ENCODE results near the gene SYCN. TPM values are rescaled to one million over a fixed set of nuclear protein-coding genes. Genes with fewer than 3 reads are reported as not detected.
"Not testable (repeated sequence)": the region's sequence is repeated elsewhere in the genome, so short reads cannot be mapped to it uniquely, and the experiment has no call there.

Gene SYCN
- total RNA-seq, result not detected in 2 replicates

GRCh38 chr19:39203372-39204341 lies at the start of gene SYCN:
TSS of gene SYCN (minus strand) at chr19:39204263. CDS start at chr19:39204254, 9 bp downstream.
- H3K4me1 Mint-ChIP-seq (ENCODE audit: low read depth), result no peaks in the 10 kb centered on the region
- peaks cover 31% of the 10 kb centered on the region for H3K27me3 Mint-ChIP-seq (ENCODE audit: insufficient read depth)
- no peak for DNase-seq (ENCODE audit: low spot score)
- intact Hi-C loops (cut with micrococcal nuclease), result no loop called here
- no peak within 1 kb of the TSS for H3K27ac Mint-ChIP-seq
- no peaks in the 10 kb centered on the region for H3K36me3 Mint-ChIP-seq (ENCODE audit: low read depth)
- no peak within 1 kb of the TSS for H3K4me3 Mint-ChIP-seq
- H3K9me3 Mint-ChIP-seq, result no peaks in the 10 kb centered on the region

GRCh38 chr19:39253374-39254149 lies 49.5 kb upstream of the SYCN start:
- Mint-ChIP-seq H3K4me3 (no peak overlapping the region), H3K9me3 (no peaks in the 10 kb centered on the region), H3K27ac (no peak overlapping the region), H3K36me3 (ENCODE audit: low read depth) (no peaks in the 10 kb centered on the region), H3K27me3 (ENCODE audit: insufficient read depth) (peaks cover 17% of the 10 kb centered on the region), H3K4me1 (ENCODE audit: low read depth) (no peaks in the 10 kb centered on the region)
- intact Hi-C loops (cut with micrococcal nuclease), result no loop called here
- no peak for DNase-seq (ENCODE audit: low spot score)

GRCh38 chr19:39252458-39252857 lies 48.4 kb upstream of the SYCN start:
- Mint-ChIP-seq H3K36me3 (ENCODE audit: low read depth) (no peaks in the 10 kb centered on the region), H3K27me3 (ENCODE audit: insufficient read depth) (peaks cover 17% of the 10 kb centered on the region), H3K27ac (no peak overlapping the region), H3K4me1 (ENCODE audit: low read depth) (no peaks in the 10 kb centered on the region), H3K4me3 (no peak overlapping the region), H3K9me3 (no peaks in the 10 kb centered on the region)
- intact Hi-C loops (cut with micrococcal nuclease), result no loop called here
- no peak for DNase-seq (ENCODE audit: low spot score)

GRCh38 chr19:39251846-39252245 lies 47.8 kb upstream of the SYCN start:
- Mint-ChIP-seq H3K36me3 (ENCODE audit: low read depth) (no peaks in the 10 kb centered on the region), H3K27ac (no peak overlapping the region), H3K27me3 (ENCODE audit: insufficient read depth) (peaks cover 15% of the 10 kb centered on the region), H3K4me1 (ENCODE audit: low read depth) (no peaks in the 10 kb centered on the region), H3K9me3 (no peaks in the 10 kb centered on the region), H3K4me3 (no peak overlapping the region)
- no peak for DNase-seq (ENCODE audit: low spot score)
- intact Hi-C loops (cut with micrococcal nuclease), result no loop called here

GRCh38 chr19:39251081-39251480 lies 47.0 kb upstream of the SYCN start:
- no peaks in the 10 kb centered on the region for H3K4me1 Mint-ChIP-seq (ENCODE audit: low read depth)
- H3K9me3 Mint-ChIP-seq, result no peaks in the 10 kb centered on the region
- no peaks in the 10 kb centered on the region for H3K36me3 Mint-ChIP-seq (ENCODE audit: low read depth)
- H3K4me3 Mint-ChIP-seq, result no peak overlapping the region
- intact Hi-C loops (cut with micrococcal nuclease), result no loop called here
- H3K27me3 Mint-ChIP-seq (ENCODE audit: insufficient read depth), result peaks cover 15% of the 10 kb centered on the region
- no peak overlapping the region for H3K27ac Mint-ChIP-seq
- no peak for DNase-seq (ENCODE audit: low spot score)

GRCh38 chr19:39248806-39249205 lies 44.7 kb upstream of the SYCN start, which contains the start of gene IFNL4:
TSS of gene IFNL4 (minus strand) at chr19:39248856.
- Mint-ChIP-seq H3K27ac (no peak within 1 kb of the TSS), H3K4me3 (no peak within 1 kb of the TSS), H3K4me1 (ENCODE audit: low read depth) (no peaks in the 10 kb centered on the region), H3K27me3 (ENCODE audit: insufficient read depth) (peaks cover 16% of the 10 kb centered on the region), H3K36me3 (ENCODE audit: low read depth) (no peaks in the 10 kb centered on the region), H3K9me3 (no peaks in the 10 kb centered on the region)
- intact Hi-C loops (cut with micrococcal nuclease), result no loop called here
- DNase-seq (ENCODE audit: low spot score), result no peak

GRCh38 chr19:39247701-39248664 lies 43.9 kb upstream of the SYCN start:
- Mint-ChIP-seq H3K4me3 (no peak overlapping the region), H3K27me3 (ENCODE audit: insufficient read depth) (peaks cover 16% of the 10 kb centered on the region), H3K4me1 (ENCODE audit: low read depth) (no peaks in the 10 kb centered on the region), H3K27ac (no peak overlapping the region), H3K9me3 (no peaks in the 10 kb centered on the region), H3K36me3 (ENCODE audit: low read depth) (no peaks in the 10 kb centered on the region)
- no peak for DNase-seq (ENCODE audit: low spot score)
- intact Hi-C loops (cut with micrococcal nuclease), result no loop called here

GRCh38 chr19:39246951-39247669 lies 43.0 kb upstream of the SYCN start:
- H3K4me1 Mint-ChIP-seq (ENCODE audit: low read depth), result no peaks in the 10 kb centered on the region
- H3K9me3 Mint-ChIP-seq, result no peaks in the 10 kb centered on the region
- H3K4me3 Mint-ChIP-seq, result peak overlapping the region; percentile 19
- peaks cover 15% of the 10 kb centered on the region for H3K27me3 Mint-ChIP-seq (ENCODE audit: insufficient read depth)
- H3K27ac Mint-ChIP-seq, result no peak overlapping the region
- no peaks in the 10 kb centered on the region for H3K36me3 Mint-ChIP-seq (ENCODE audit: low read depth)
- intact Hi-C loops (cut with micrococcal nuclease), result no loop called here
- no peak for DNase-seq (ENCODE audit: low spot score)

- H3K36me3 Mint-ChIP-seq (ENCODE audit: low read depth); H3K4me3 Mint-ChIP-seq; intact Hi-C loops (cut with micrococcal nuclease); H3K4me1 Mint-ChIP-seq (ENCODE audit: low read depth); H3K9me3 Mint-ChIP-seq; DNase-seq (ENCODE audit: low spot score); H3K27ac Mint-ChIP-seq: not testable (repeated sequence)
- peaks cover 12% of the 10 kb centered on the region for H3K27me3 Mint-ChIP-seq (ENCODE audit: insufficient read depth)
These were observed 41.1 kb upstream of the SYCN start for GRCh38 chr19:39245166-39245565.

GRCh38 chr19:39244410-39245100 lies 40.5 kb upstream of the SYCN start, which contains the start of gene IFNL3:
TSS of gene IFNL3 (minus strand) at chr19:39245006. CDS start at chr19:39244967, 39 bp downstream.
- H3K9me3 Mint-ChIP-seq; H3K4me1 Mint-ChIP-seq (ENCODE audit: low read depth); H3K27me3 Mint-ChIP-seq (ENCODE audit: insufficient read depth); H3K36me3 Mint-ChIP-seq (ENCODE audit: low read depth); DNase-seq (ENCODE audit: low spot score); H3K27ac Mint-ChIP-seq; intact Hi-C loops (cut with micrococcal nuclease); H3K4me3 Mint-ChIP-seq: not testable (repeated sequence)

GRCh38 chr19:39243741-39244140 lies 39.7 kb upstream of the SYCN start:
- DNase-seq (ENCODE audit: low spot score); H3K9me3 Mint-ChIP-seq; H3K4me3 Mint-ChIP-seq; H3K27ac Mint-ChIP-seq; H3K4me1 Mint-ChIP-seq (ENCODE audit: low read depth); intact Hi-C loops (cut with micrococcal nuclease); H3K36me3 Mint-ChIP-seq (ENCODE audit: low read depth); H3K27me3 Mint-ChIP-seq (ENCODE audit: insufficient read depth): not testable (repeated sequence)

Measured in activated T-helper 1 cell treated with anti-CD3 and anti-CD28 coated beads, Interleukin-12 subunit alpha, Interleukin-12 subunit beta, Interleukin-2, Interleukin-4 antibody, amounts not matched to agents 30 ng/mL and 10 ng/mL and 1 ng/mL, durations not matched to agents 14 hours and 24 hours and 36 hours (primary cell).